Mesenchymal stem cell (in vitro differentiated cells and primary cell): Measurements from ENCODE around the gene CSK.

Experiments used
- DNase-seq: peaks from one replicate; pipeline ENCODE4 v3.0.0-alpha.2; 2013
- H2AFZ ChIP-seq: one replicate; pipeline ENCODE4 v1.6.1; 2013; ENCODE audit warnings: low read depth, mild to moderate bottlenecking, control low read depth, inconsistent platforms, low read length, moderate library complexity
- H2AK5ac ChIP-seq: 2 replicates; pipeline ENCODE4 v1.6.1; 2013; ENCODE audit warnings: low read length, moderate library complexity, mild to moderate bottlenecking, inconsistent platforms; ENCODE audit not compliant: severe bottlenecking
- H2BK120ac ChIP-seq: one replicate; pipeline ENCODE4 v1.6.1; 2013; ENCODE audit warnings: low read depth, mild to moderate bottlenecking, inconsistent platforms, low read length, moderate library complexity
- H2BK12ac ChIP-seq, 2 experiments: one replicate each; pipeline ENCODE4 v1.6.1; 2013; ENCODE audit warnings: inconsistent platforms in 2 of 2, low read length in 2 of 2, mild to moderate bottlenecking in 2 of 2, moderate library complexity in 2 of 2, control low read depth in 1 of 2
- H2BK15ac ChIP-seq: one replicate; pipeline ENCODE4 v1.6.1; 2013; ENCODE audit warnings: mild to moderate bottlenecking, low read depth, inconsistent platforms; ENCODE audit not compliant: poor library complexity, severe bottlenecking
- H2BK5ac ChIP-seq: 2 replicates; pipeline ENCODE4 v1.6.1; 2013; ENCODE audit warnings: low read depth, mild to moderate bottlenecking, low read length, control low read depth, inconsistent platforms; ENCODE audit not compliant: poor library complexity, severe bottlenecking
- H3K14ac ChIP-seq, 2 experiments: one replicate each; pipeline ENCODE4 v1.6.1; 2013; ENCODE audit warnings: inconsistent platforms in 2 of 2, low read length in 2 of 2, control low read depth in 1 of 2, mild to moderate bottlenecking in 1 of 2, moderate library complexity in 1 of 2
- H3K18ac ChIP-seq, 2 experiments: one replicate each; pipeline ENCODE4 v1.6.1; 2013; ENCODE audit warnings: inconsistent platforms in 2 of 2, low read length in 2 of 2, control low read depth in 1 of 2, low read depth in 1 of 2, mild to moderate bottlenecking in 1 of 2
- H3K23ac ChIP-seq, 2 experiments: one replicate each; pipeline ENCODE4 v1.6.1; 2013; ENCODE audit warnings: inconsistent platforms in 2 of 2, low read length in 2 of 2, mild to moderate bottlenecking in 2 of 2, moderate library complexity in 2 of 2, control low read depth in 1 of 2
- H3K27ac ChIP-seq: 2 replicates; pipeline ENCODE4 v1.5.1; 2013; ENCODE audit warnings: mild to moderate bottlenecking, moderate library complexity, low read length, control low read depth, inconsistent platforms; ENCODE audit not compliant: poor library complexity, severe bottlenecking
- H3K27me3 ChIP-seq, 2 experiments: 2 replicates each; pipeline versions ENCODE4 v1.6.1 to v1.7.0; 2013; ENCODE audit warnings: low read length in 2 of 2, mild to moderate bottlenecking in 2 of 2, moderate library complexity in 2 of 2, control low read depth in 1 of 2, inconsistent platforms in 1 of 2; ENCODE audit not compliant: control insufficient read depth in 1 of 2, insufficient read depth in 1 of 2
- H3K36me3 ChIP-seq, 2 experiments: 2 replicates each; pipeline versions ENCODE4 v1.6.1 to v1.7.0; 2013; ENCODE audit warnings: low read length in 2 of 2, control low read depth in 1 of 2, inconsistent platforms in 1 of 2, low read depth in 1 of 2, mild to moderate bottlenecking in 1 of 2; ENCODE audit not compliant: insufficient read depth in 2 of 2, control insufficient read depth in 1 of 2
- H3K4ac ChIP-seq, 2 experiments: one replicate each; pipeline ENCODE4 v1.6.1; 2013; ENCODE audit warnings: inconsistent platforms in 2 of 2, low read length in 2 of 2, mild to moderate bottlenecking in 2 of 2, moderate library complexity in 2 of 2, control low read depth in 1 of 2, low read depth in 1 of 2
- H3K4me1 ChIP-seq: 2 replicates; pipeline ENCODE4 v1.6.1; 2013; ENCODE audit warnings: low read depth, low read length, control low read depth; ENCODE audit not compliant: control insufficient read depth, insufficient read depth
- H3K4me2 ChIP-seq: 2 replicates; pipeline ENCODE4 v1.6.1; 2013; ENCODE audit warnings: low read length, mild to moderate bottlenecking, inconsistent platforms; ENCODE audit not compliant: poor library complexity, severe bottlenecking
- H3K4me3 ChIP-seq, 2 experiments: 2 replicates each; pipeline versions ENCODE4 v1.5.1 to v1.7.0; 2013; ENCODE audit warnings: low read length in 2 of 2, mild to moderate bottlenecking in 2 of 2, control low read depth in 1 of 2, low read depth in 1 of 2; ENCODE audit not compliant: insufficient read depth in 1 of 2
- H3K79me1 ChIP-seq: replicated peaks from 2 replicates; pipeline ENCODE4 v1.6.1; 2013; ENCODE audit warnings: mild to moderate bottlenecking, control low read depth, low read length, inconsistent platforms; ENCODE audit not compliant: poor library complexity, severe bottlenecking
- H3K9ac ChIP-seq: 2 replicates; pipeline ENCODE4 v1.7.0; 2013; ENCODE audit warnings: mild to moderate bottlenecking, low read length, moderate library complexity
- H3K9me3 ChIP-seq: 2 replicates; pipeline ENCODE4 v1.7.0; 2013; ENCODE audit warnings: mild to moderate bottlenecking, low read length; ENCODE audit not compliant: control insufficient read depth
- H4K8ac ChIP-seq: one replicate; pipeline ENCODE4 v1.6.1; 2013; ENCODE audit warnings: inconsistent platforms, mild to moderate bottlenecking, low read length, moderate library complexity
- H4K91ac ChIP-seq: one replicate; pipeline ENCODE4 v1.6.1; 2013; ENCODE audit warnings: mild to moderate bottlenecking, low read length, inconsistent platforms
- WGBS: methylation state at CpG from one replicate; pipeline ENCODE4 v1.1.7; 2013; ENCODE audit warnings: mixed read lengths; 5-methylcytosine and 5-hydroxymethylcytosine counted together

CSK gene

GRCh38 chr15:74829991-74830390, 48.1 kb downstream of the CSK start:
- H3K9ac ChIP-seq, result no peak overlapping the region
- H4K91ac ChIP-seq, result no peak overlapping the region
- H2BK120ac ChIP-seq, result no peak overlapping the region
- DNase-seq, result no peak
- H2BK12ac ChIP-seq, result no peak overlapping the region
- 83% methylated on average over 6 of the region's 6 CpGs for WGBS
- H3K36me3 ChIP-seq, result no peaks in the 10 kb centered on the region
- no peak overlapping the region for H3K4me2 ChIP-seq
- H3K4me3 ChIP-seq, result no peak overlapping the region
- no peaks in the 10 kb centered on the region for H3K79me1 ChIP-seq
- H3K27me3 ChIP-seq, result peaks cover 37 to 59% of the 10 kb centered on the region in 2 experiments
- no peak overlapping the region for H3K23ac ChIP-seq
- H4K8ac ChIP-seq, result no peak overlapping the region
- no peak overlapping the region for H2BK5ac ChIP-seq
- no peak overlapping the region for H3K4ac ChIP-seq
- no peak overlapping the region for H3K18ac ChIP-seq
- no peak overlapping the region for H2AFZ ChIP-seq
- no peak overlapping the region for H2BK15ac ChIP-seq
- no peaks in the 10 kb centered on the region for H3K9me3 ChIP-seq
- no peak overlapping the region for H3K27ac ChIP-seq
- no peak overlapping the region for H3K14ac ChIP-seq
- no peak overlapping the region for H2AK5ac ChIP-seq
- peaks cover 9% of the 10 kb centered on the region for H3K4me1 ChIP-seq

GRCh38 chr15:74830868-74831267, 49.0 kb downstream of the CSK start:
- no peak overlapping the region for H2BK12ac ChIP-seq
- peaks cover 28 to 50% of the 10 kb centered on the region in 2 experiments for H3K27me3 ChIP-seq
- peaks cover 4 to 5% of the 10 kb centered on the region in 2 experiments for H3K36me3 ChIP-seq
- H3K4me2 ChIP-seq, result no peak overlapping the region
- WGBS, result 84% methylated on average over 5 of the region's 5 CpGs
- no peak overlapping the region for H3K14ac ChIP-seq
- no peak overlapping the region for H3K4ac ChIP-seq
- H2AK5ac ChIP-seq, result no peak overlapping the region
- H3K9ac ChIP-seq, result no peak overlapping the region
- DNase-seq, result no peak
- no peak overlapping the region for H2BK120ac ChIP-seq
- H2BK5ac ChIP-seq, result no peak overlapping the region
- H2AFZ ChIP-seq, result no peak overlapping the region
- H2BK15ac ChIP-seq, result peak overlapping the region; percentile 15
- H4K8ac ChIP-seq, result no peak overlapping the region
- no peaks in the 10 kb centered on the region for H3K79me1 ChIP-seq
- H3K18ac ChIP-seq, result no peak overlapping the region
- H4K91ac ChIP-seq, result no peak overlapping the region
- H3K4me3 ChIP-seq, result no peak overlapping the region
- peaks cover 9% of the 10 kb centered on the region for H3K4me1 ChIP-seq
- no peaks in the 10 kb centered on the region for H3K9me3 ChIP-seq
- H3K23ac ChIP-seq, result no peak overlapping the region
- H3K27ac ChIP-seq, result no peak overlapping the region

- DNase-seq, result no peak
- Histone ChIP-seq H3K4ac (no peak overlapping the region), H3K27me3 (peaks cover 23 to 41% of the 10 kb centered on the region in 2 experiments), H3K23ac (no peak overlapping the region), H3K36me3 (peaks cover 12 to 15% of the 10 kb centered on the region in 2 experiments), H3K14ac (no peak overlapping the region), H3K18ac (no peak overlapping the region), H2AK5ac (no peak overlapping the region), H2BK12ac (no peak overlapping the region), H2BK5ac (no peak overlapping the region), H3K27ac (no peak overlapping the region), H3K4me3 (no peak overlapping the region), H4K8ac (no peak overlapping the region), H4K91ac (no peak overlapping the region), H3K9me3 (no peaks in the 10 kb centered on the region), H2BK15ac (no peak overlapping the region), H3K4me2 (no peak overlapping the region), H2AFZ (no peak overlapping the region), H3K4me1 (no peaks in the 10 kb centered on the region), H3K79me1 (no peaks in the 10 kb centered on the region), H2BK120ac (no peak overlapping the region), H3K9ac (no peak overlapping the region)
- WGBS, result 75% methylated on average over 15 of the region's 15 CpGs
Measured at GRCh38 chr15:74831813-74832495, 50.1 kb downstream of the CSK start.

- Histone ChIP-seq H2AFZ (no peak overlapping the region), H4K91ac (no peak overlapping the region), H3K4ac (no peak overlapping the region), H3K4me1 (no peaks in the 10 kb centered on the region), H2BK15ac (no peak overlapping the region), H3K9ac (no peak overlapping the region), H2AK5ac (no peak overlapping the region), H3K23ac (no peak overlapping the region), H3K4me2 (no peak overlapping the region), H3K14ac (no peak overlapping the region), H4K8ac (no peak overlapping the region), H3K27me3 (peaks cover 15 to 32% of the 10 kb centered on the region in 2 experiments), H2BK120ac (no peak overlapping the region), H3K9me3 (no peaks in the 10 kb centered on the region), H3K79me1 (no peaks in the 10 kb centered on the region), H3K4me3 (no peak overlapping the region), H2BK5ac (no peak overlapping the region), H3K27ac (no peak overlapping the region), H3K36me3 (peaks cover 12 to 15% of the 10 kb centered on the region in 2 experiments), H3K18ac (no peak overlapping the region), H2BK12ac (no peak overlapping the region)
- no peak for DNase-seq
- 81% methylated on average over 4 of the region's 4 CpGs for WGBS
Measured at GRCh38 chr15:74832826-74833225, 50.9 kb downstream of the CSK start.
